DMS153 (cell line): ENCODE data around the gene VPS37B.
A peak's percentile ranks its signal among the peaks of the same experiment; 100 is the strongest.
"Not testable (repeated sequence)": the region's sequence is repeated elsewhere in the genome, so short reads cannot be mapped to it uniquely, and the experiment has no call there.

ENCODE experiments used
- DNase-seq: peaks from one replicate; lab custom pipeline; 2025; lab: John Stamatoyannopoulos, UW

The VPS37B gene, protein sequence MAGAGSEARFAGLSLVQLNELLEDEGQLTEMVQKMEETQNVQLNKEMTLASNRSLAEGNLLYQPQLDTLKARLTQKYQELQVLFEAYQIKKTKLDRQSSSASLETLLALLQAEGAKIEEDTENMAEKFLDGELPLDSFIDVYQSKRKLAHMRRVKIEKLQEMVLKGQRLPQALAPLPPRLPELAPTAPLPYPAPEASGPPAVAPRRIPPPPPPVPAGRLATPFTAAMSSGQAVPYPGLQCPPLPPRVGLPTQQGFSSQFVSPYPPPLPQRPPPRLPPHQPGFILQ

DNA sequence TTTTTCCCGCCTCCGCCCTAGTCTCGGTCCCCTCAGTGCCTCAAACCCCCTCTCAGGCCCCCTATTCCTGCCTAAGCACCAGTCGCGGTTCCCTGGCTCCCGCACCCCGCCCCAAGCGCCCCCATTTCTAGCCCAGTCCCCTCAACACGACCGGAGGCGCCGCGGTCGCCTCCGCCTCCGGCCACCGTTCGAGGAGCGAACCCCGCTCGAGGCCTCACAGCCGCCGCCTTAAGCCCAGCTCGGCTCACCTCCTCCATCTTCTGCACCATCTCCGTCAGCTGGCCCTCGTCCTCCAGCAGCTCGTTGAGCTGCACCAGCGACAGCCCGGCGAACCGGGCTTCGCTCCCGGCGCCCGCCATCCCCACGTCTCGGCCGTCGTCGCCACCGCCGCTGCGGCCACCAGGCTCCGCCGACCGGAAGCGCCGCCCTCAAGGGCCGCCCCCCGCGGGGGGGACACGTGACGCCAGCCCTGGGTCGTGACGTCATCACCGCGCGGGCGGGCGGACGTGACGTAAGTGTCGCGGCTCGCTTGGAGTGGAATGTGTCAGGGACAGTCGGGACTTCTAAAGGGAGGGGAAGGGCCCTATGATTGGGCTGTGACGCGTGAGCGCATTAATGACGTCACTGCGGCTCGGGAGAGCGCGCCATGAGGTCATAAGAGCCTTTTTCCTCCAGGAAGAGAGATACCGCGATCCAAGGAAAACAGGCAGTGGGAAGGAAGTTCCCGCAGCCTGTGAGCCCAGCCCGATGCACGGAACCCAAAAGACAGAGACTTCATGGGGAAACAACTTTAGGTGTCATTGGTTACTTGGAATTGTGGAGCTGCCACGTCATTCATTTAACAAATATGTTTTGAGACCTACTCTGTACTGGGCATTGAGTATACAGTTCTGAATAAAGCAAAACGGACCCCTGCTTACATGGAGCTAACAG is at the start of gene VPS37B:
Gene VPS37B, minus strand, starts transcription at position 421 of the 933 bp plus-strand sequence. Its CDS starts 62 bp downstream, at position 359.
- DNase-seq = peak; percentile 76

DNA sequence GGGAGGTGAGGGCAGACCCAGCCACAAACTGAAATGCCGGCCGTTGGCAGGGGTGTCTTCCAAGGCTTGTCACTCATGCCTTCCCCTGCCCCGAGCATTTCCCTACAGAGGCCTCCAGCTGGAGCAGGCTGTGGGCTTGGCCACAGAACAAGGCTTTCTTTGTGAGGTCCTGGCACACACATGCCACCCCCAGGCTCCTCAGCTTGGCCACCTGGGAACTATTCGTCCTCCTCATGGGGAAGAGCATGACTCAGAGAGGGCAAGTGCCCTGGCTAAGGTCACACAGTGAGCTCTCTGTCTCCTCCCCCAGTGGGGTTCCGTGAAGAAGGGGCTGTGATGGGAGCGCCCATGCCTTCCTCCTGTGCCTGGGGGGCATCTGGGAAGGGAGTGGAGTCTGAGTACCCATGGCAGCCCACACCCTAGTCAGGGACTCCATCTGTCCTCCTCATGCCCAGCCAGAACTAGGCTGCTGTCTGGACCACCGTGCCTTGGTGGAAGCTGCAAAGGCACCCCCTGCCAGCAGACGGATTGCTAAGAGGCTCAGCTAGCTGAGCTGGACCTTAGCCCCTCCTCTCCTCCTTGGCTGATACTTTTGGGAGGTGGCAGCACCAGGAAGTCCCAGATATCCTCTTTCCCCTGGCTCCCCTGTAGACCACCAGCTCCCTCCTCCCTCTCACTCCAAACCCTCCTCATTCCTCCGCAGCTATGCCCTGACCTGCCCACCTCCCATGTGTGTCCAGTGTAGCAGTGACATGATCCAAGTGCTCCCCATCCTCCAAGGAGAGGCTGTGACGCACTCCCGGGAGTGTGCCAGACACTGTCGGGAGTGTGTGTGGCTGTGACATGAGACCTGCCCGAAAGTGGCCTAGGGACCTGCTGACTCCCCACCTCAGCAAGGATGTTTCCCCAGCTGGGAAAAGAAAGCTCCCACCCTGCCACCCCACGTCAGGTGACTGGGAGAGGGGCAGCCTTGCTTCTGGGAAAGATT is 49.0 kb upstream of the VPS37B start:
- DNase-seq = no peak

DNA sequence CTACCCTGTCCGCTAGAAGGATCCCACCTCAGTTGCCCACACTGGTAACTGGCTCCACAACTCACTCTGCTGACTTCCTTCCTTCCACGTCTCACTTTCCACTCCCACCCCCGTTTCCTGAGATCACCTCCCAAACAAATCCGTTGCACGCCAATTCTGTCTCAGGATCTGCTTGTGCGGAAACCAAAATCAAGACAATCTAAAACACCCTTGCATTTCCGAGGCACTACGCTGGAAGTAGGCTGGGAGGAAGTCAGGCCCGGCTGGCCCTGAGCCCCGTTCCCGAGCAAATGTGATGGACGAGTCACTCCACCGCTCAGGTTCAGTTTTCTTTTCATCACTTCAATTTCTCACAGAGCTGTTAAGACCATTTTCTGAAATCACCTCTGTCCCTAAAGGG is 47.3 kb upstream of the VPS37B start:
- no peak for DNase-seq

DNA sequence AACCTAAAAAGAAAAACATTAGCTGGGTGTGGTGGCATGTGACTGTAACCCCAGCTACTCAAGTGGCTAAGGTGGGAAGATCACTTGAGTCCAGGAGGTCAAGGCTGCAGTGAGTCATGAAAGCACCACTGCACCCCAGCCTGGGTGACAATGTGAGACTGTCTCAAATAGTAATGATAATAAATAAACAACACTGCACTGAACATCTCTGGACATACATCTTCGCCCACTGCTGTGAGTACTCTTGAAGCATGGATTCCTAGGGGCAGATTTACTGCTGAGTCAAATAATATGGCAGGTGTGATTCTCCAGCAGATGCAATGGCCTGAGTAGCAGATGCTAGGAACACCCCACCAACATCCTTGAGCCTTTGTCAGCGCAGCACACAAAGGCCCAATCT is 46.7 kb upstream of the VPS37B start:
- DNase-seq = no peak

DNA sequence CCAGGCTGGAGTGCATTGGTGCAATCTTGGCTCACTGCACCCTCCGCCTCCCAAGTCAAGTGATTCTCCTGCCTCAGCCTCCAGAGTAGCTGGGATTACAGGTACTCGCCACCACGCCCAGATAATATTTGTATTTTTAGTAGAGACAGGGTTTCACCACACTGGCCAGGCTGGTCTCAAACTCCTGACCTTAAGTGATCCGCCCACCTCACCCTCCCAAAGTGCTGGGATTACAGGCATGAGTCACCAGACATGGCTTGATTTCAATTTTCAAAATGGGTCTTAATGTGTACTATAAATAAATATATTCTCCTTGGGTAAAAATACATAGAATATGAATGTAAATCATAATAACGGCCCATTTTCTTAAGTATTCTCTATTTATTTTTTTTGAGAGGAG is 45.4 kb upstream of the VPS37B start:
- not testable (repeated sequence) for DNase-seq

DNA sequence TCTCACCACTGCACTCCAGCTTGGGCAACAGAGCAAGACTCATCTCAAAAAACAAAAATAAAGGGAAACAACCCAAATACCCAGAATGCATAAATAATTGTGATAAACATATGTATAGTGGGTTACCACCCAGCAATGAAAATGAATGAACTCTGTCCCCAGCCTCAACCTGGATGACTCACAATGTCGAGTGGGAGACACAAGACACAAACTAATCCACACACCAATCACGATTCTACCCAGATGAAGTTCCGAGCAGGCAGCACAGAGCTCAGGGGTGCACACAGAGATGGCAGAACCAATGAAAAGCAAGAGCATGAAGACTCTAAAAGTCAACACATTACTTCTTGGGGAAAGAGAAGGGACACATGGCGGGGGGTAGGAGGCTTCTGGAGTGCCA is 43.2 kb upstream of the VPS37B start:
- DNase-seq = no peak

DNA sequence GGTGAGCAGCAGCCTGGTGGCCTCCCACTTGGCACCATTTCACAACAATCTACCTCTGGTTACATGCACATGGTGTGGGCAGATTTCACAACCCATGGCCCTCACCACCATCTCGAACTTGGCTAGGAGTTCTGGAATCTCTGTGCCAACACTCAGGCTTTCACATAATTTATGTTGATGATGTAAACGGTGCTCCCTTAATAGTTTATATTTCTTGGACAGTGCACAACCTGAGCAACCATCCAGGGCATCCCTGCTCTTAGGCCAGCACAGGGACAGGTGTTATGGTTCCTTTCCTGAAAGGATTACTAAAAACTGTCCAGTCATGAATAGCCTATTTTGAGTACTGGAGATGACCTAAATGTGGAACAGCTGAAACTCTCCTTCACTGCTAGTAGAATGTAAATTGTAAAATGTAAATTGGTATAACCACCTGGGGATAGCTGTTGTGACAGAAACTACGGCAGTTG is 41.7 kb upstream of the VPS37B start:
- DNase-seq = no peak

DNA sequence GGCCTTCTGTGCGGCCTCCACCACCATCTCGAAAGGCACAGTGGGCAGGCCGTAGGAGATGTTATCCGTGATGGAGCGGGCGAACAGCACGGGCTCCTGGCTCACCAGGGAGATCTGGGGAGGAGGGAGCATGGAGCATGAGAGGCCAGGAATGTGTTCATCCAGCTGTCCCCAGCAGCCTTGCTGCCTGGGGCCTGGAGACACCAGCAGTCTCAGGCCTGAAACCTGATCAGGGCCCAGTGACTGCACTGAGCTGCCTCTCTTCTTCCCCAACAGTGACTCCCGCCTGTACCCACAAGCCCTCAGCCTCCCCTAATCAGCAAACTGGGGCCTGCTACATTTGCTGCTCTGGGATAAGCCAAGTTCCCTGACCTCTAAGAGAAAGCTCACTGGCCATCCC is 39.4 kb upstream of the VPS37B start:
- no peak for DNase-seq

DNA sequence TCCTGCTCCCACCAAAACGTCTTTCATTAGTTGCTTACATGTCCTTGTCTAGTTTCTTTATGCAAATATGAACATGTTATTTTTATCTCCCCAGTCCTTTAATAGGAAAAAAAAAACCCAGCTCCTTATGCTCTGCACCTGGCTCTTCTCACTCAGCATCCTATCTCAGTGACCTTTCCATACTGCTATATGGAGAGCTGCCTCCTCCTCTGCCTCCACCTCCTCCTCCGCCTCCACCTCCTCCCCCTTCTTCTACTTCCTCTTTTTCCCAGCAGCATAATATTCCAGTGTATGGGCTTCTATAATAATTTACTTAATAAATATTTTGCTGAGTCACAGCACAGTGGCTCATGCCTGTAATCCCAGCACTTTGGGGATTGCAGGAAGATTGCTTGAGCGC is 38.8 kb upstream of the VPS37B start:
- DNase-seq = no peak

DNA sequence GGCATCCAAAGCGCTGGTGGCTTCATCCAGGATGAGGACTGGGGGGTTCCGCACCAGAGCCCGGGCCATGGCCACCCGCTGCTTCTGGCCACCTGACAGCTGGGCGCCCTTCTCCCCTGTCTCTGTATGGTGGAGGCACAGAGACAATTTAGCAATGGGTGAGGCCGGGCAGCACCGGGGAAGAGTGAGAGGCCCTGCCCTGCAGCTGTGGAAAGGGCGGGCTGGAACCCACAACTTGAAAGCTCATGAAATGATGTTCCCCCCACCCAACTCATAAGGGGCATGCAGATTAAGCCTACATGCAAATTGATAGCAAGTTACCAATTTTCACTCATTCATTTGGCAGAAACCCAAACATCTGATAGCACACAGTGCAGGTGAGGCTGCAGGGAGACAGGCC is 36.3 kb upstream of the VPS37B start:
- no peak for DNase-seq

DNA sequence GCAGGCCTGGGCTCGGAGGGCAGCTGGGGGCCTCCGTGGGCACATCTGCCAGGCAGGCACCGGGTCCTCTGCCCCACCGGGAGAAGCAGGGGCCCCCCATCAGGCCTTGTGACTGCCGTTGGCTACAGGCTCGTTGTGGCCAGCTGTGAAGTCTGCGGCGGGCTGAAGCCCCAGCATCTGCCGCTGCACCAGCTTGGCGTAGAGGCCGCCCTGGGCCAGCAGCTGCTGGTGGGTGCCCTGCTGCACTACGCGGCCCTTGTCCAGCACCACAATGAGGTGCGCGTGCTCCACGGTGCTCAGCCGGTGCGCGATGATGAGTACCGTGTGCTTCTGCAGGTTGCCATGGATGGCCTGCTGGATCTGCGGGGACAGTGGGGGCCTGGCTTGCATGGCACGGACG is 33.9 kb upstream of the VPS37B start:
- DNase-seq = no peak

DNA sequence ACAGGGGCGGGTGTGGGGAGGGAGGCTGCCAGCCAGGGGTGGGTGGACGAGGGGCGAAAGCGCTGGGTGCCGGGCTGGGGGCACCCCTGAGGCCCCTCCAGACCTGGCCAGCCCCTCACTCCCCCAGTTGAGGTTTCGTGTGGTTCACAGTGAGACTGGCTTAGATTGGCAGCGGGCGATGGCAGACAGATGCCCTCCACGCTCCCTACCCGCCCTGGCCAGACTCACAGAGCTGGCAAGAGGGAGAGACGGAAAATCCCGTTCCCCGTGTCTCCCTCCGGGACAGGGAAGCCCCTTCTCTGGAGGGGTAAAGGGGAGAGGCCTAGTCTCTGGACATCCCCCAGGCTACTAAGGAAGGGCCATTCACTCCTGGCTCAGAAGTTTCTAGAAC is 33.2 kb upstream of the VPS37B start:
- DNase-seq = no peak

DNA sequence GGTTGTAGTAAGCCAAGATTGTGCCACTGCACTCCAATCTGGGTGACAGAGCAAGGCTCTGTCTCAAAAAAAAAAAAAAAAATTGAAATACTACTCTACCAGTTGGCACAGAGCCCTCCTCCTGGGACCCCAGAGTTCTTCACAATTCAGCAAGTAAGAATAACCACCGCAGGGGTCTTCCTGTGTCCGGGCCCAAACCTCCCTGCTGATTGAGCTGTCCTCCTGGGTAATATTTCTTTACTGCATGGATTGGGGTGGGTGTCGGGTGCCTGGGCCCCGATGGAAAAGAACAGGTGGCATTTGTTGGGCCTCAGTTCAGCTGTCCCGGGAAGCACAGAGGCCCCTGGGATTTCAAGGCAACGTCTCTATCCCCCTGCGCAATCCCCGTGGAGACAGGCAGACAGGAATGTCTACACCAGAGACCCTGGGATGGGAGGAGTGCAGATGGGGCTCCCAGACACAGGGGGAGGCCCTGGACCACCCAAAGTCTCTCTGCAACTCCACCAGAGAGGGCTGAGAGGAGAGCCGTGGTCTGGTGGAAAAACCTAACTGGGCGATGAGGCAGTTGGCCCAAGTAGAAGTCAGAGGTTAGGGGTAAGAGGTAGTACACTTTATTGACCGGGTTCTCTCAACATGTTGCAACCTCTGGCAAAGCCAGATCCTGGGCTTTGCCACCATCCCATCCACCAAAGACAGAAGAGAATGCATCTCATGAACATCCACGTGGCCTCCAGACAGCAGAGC is 32.7 kb upstream of the VPS37B start:
- no peak for DNase-seq

DNA sequence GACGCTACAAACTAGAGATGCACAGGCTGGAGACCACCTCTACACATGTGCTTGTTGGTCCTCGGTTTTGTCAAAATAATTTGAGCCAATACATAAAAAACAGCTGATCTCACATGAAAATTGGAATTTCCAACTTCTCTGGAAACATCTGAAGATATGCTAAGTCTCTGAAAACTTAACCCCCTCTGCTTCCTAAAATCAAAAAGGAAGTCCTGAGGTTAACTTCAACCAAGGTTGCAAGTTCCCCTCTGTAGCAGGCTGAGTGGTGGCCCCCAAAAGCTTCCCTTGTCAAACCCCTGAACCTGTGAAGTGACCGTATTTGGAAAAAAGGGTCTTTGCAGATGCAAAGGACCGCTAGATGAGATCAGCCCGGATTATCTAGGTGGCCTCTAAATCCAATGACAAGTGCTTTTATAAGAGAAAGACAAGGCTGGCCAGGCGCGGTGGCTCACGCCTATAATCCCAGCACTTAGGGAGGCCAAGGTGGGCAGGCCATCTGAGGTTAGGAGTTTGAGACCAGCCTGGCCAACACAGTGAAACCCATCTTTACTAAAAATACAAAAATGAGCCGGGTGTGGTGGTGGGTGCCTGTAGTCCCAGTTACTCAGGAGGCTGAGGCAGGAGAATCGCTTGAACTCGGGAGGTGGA is 32.0 kb upstream of the VPS37B start:
- DNase-seq = no peak

DNA sequence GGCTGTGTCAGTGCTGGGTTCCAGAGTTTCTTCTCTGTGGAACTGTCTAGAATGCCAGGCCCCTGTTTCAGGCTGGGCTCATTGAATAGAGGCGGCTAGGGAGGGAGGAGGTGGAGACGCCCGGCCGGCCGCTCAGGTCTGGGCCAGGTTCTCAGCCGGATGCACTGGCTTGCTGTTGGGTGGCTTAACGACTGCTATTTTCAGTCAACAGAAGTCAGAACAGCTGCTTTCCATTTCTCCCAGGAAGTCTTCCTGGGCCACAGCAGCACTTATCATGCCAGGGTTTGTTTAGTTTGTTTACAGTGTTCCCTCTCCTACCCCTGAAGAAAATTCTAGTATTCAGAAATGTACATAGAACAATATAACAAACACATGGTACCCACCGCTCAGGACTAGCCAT is 26.0 kb upstream of the VPS37B start:
- DNase-seq = no peak

DNA sequence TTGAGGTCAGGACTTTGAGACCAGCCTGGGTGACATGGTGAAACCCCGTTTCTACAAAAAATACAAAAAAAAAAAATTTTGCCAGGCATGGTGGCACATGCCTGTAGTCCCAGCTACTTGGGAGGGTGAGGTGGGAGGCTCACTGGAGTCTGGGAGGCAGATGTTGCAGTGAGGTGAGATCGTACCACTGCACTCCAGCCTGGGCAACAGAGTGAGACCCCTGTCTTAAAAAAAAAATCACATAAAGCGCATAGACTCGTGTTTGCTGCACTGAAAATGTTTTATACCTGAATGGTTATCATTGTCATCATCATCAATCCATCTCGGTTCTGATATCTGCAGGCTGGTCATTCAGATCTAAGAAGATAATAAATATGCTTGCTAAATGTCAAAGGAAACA is 24.8 kb upstream of the VPS37B start:
- DNase-seq = no peak

DNA sequence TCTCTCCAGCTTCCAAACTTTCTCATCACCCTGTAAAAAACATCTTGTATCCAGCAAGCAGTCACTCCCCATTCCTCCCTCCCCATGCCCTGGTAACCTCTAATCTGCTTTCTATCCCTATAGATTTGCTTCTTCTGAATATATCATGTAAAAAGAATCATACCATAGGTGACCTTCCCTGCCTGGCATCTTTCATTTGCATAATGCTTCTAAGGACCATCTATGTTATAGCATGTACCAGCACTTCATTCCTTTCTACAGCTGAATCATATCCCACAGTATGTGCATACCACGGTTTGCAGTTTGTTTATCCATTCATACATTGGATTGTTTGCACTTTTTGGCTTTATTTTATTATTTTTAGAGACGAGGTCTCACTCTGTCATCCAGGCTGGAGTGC is 22.9 kb upstream of the VPS37B start:
- DNase-seq = no peak

DNA sequence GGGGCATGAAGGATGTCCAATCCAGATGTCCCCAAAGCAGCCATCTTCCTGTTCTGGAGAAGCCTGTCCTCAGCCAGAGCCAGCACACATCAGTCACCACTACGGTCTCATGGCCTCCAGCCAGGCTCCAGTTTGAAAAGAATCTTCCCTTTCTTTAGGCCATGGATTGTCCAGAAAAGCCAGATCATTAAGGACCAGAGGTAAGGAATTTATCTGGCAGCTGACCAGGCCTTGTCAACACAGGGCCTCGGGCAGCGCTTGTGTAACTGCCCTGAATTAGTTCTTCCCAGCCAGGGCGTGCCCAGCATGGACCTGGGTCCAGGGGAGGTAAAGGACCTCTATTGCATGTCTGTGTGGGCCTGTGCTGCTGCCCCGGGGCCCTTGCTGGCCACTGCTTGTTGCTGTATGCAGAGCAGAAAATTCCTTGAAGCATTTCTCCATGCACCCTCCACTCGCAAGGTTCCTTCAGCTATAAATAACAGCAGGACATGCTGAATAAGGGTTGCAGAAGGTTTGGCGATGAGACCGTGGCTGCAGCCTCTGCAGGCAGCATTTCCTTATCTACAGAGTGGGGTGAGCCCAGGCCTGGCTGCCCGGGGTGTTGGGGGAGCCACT is 21.7 kb upstream of the VPS37B start:
- no peak for DNase-seq

DNA sequence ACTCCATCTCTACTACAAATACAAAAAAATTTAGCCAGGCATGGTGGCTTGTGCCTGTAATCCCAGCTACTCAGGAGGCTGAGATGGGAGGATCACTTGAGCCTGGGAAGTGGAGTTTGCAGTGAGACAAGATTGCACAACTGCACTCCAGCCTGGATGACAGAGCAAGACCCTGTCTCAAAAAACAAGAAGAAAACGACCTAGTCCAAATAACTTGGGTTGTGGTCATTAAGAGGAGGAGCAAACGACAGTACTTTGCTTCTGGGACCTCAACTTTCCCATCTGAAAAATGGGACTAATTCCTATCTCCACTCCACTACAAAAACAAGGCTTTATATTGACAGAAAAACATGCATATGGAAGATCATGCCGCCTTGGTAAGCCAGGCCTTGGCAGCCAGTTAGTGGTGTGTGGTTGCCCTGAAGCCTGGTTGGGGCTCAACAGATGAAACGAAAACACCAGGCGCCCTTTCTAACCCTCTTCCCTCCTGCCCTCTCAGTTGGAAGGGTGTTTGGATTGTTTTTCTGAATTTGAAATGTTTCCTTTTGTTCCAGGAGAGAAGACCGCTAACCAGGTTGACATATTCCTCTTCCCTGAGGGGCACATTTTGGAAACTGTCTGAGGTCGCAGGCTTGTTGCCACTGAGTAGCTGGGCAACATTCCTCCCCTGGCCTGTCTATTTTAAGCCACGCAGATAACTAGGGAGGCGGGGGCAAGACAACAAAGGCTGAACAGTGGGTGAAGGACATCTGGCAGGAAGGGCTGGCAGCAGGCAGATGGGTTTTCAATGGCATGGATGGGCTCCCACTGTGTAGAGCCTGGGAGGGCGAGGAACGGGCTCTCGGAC is 13.7 kb upstream of the VPS37B start:
- peak; percentile 83 for DNase-seq
